LNCAP (cell line): ENCODE results near the gene SGCB.

Source experiments
- TF ChIP-seq, protein P1 (sequence below): fragments of 450-650 bp; IDR thresholded peaks from 2 replicates; pipeline ENCODE4 v1.5.1; 2017; ENCODE audit warnings: mild to moderate bottlenecking

Gene SGCB

DNA sequence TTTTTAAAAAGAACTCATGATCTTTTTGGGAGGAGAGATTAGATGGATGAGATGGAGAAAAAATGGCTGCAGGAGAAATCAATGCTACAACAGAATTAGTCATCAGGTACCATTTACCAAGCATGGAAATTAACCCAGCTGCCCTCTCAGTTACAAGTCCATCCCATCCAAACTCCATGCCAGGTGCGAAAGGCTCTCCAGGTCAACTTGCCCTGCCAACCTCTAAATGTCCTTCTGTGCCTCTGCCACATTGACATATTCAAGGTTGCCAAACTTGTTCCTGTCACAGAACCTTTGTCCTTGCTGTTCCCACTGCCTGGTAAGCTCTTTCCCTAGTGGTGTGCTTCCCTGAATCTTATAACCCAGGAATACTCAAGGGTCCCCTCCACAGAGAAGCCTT lies 20.2 kb upstream of the SGCB start:
- TF ChIP-seq, protein P1, sequence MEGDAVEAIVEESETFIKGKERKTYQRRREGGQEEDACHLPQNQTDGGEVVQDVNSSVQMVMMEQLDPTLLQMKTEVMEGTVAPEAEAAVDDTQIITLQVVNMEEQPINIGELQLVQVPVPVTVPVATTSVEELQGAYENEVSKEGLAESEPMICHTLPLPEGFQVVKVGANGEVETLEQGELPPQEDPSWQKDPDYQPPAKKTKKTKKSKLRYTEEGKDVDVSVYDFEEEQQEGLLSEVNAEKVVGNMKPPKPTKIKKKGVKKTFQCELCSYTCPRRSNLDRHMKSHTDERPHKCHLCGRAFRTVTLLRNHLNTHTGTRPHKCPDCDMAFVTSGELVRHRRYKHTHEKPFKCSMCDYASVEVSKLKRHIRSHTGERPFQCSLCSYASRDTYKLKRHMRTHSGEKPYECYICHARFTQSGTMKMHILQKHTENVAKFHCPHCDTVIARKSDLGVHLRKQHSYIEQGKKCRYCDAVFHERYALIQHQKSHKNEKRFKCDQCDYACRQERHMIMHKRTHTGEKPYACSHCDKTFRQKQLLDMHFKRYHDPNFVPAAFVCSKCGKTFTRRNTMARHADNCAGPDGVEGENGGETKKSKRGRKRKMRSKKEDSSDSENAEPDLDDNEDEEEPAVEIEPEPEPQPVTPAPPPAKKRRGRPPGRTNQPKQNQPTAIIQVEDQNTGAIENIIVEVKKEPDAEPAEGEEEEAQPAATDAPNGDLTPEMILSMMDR: no peak

DNA sequence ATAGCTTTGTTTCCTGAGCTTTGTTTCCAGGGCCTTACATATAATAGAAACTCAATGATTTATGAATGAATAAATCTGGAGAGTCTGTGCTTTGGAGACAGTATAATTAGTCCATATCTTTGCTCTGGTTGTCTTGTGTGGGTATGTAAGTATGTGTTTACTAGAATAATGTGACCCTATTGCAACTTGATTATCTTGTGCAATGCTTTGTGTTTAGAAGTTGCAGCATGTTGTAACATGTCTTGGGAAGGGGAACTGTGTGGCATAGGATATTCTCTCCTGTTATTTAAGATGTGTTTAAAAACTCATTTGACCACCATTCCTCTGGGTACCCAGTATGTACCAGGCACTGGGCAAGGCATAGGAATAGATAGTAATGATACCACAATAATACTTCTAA lies 19.1 kb upstream of the SGCB start:
- TF ChIP-seq, protein P1: no peak

DNA sequence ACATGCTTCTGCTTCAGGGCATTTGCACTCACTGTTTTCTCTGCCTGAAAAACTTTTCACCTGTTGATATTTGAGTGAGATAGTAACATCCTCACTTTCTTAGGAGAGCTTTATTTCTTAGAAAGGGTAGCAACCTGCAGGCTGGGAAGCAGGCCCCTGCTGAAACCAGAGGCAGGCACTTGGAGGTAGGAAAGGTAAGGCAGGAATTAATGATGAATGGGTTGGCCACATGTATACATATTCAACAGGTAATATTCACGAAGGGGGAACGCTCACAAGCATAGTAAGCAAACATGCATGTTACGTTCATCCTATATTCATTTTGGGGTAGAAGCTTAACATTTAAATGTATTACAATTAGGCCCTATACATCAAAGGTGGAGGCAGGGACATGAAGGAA lies 16.2 kb upstream of the SGCB start:
- TF ChIP-seq, protein P1: no peak

DNA sequence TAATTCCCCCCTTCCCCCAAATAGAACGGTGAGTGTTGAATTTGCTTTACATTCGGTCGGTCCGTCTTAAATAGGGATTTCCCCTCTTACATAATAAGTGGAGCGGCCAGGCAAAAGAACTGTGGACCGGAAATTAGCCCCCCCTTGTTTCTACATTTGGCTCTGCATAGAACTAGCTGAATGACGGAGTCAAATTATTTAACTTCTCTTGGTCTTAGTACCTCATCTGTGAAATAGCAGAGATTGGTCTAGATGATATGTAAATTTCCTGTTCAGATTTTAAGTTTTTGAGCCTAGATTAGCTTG lies 14.3 kb upstream of the SGCB start:
- TF ChIP-seq, protein P1: no peak

DNA sequence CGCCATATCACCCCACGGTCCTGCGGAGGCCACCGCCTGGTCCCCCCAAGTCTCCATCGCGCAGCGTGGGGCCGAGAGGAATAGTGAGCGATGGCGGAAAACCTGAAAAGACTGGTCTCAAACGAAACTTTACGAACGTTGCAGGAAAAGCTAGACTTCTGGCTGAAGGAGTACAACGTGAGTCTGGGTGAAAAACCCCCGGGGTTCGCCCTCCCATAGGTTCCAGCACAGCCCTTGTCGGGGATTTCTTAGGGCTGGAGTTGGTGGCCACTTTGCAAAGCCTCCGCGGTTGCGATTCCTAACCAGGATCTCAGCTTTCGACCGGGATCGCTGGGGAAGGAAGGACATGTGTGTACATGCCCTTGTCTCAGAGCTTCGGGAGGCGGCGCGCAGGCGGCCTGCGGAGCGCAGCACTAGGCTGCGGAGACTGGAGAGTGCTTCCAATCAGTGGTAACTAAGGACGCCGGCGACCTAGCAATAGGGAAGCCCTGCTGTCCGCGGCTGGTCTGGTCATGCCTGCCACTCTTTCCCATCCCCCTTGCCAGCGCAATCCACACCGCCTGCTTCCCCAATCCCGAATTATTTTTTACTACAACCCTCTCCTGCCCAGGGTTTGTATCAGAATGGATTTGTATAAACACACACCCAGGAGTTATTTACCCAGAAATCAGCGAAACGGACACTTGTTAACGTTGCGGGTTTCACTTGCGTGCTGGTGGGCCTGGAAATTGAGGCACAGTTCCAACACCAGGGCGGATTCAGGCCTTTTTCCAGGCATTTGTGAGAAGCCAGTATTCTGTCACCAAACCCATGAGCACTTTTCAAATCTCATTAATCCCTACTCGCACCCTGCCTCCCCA lies 13.7 kb upstream of the SGCB start:
- TF ChIP-seq, protein P1: no peak

DNA sequence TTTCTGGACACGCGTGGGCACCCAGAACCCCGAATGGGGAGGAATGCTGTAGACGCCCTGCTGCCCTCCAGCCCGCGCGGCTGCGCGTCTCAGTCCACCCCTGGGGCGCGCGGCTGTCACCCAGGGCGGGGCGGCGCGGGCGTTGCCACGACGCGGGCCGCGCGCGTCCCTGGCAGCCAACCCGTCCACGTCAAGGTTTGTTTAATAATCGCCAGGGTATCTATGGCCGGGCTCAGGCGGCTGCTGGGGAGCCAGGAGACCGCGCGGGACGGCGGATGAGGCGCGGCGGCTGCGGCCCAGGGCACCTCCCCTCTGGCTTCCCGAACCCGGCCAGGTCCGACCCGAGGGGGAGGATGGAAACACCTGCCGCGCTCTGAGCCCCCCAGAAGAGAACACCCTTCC lies 13.1 kb upstream of the SGCB start, which contains the start of gene SPATA18:
Gene SPATA18 (plus strand): TSS at position 92 of the 402 bp plus-strand sequence. CDS start 401 bp downstream, outside the sequence.
- TF ChIP-seq, protein P1: no peak

DNA sequence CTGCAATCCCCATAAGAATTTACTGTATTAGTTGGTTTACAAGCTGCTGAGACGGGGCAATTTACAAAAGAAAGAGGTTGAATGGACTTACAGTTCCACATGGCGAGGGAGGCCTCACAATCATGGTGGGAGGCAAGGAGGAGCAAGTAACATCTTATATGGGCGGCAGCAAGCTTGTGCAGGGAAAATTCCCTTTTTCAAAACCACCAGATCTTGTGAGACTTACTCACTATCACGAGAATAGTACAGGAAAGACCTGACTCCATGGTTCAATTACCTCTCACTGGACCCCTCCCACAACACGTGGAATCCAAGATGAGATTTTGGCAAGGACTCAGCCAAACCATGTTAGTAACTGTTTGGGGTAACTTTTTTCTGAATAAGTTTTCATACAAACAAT lies 11.2 kb upstream of the SGCB start:
- TF ChIP-seq, protein P1: no peak
